Activated T-helper 2 cell treated with anti-CD3 and anti-CD28 coated beads, Interferon-gamma antibody, Interleukin-2, Interleukin-4, amounts not matched to agents 10 μg/mL and 5 μg/mL and 100 μg/mL, durations not matched to agents 14 hours and 24 hours and 36 hours (primary cell): Measurements from ENCODE around the gene AIM2. TPM values are rescaled to one million over a fixed set of nuclear protein-coding genes. Genes with fewer than 3 reads are reported as not detected.
"Not testable (repeated sequence)": the region's sequence is repeated elsewhere in the genome, so short reads cannot be mapped to it uniquely, and the experiment has no call there.

Experiments
- DNase-seq: peaks from one replicate; pipeline ENCODE4 v3.0.0; 2021; ENCODE audit warnings: low spot score
- H3K27ac Mint-ChIP-seq: one replicate; pipeline ENCODE4 v1.8.0; 2021; ENCODE audit warnings: mixed read lengths
- H3K27me3 Mint-ChIP-seq: one replicate; pipeline ENCODE4 v1.8.0; 2021; ENCODE audit warnings: low read depth, mixed read lengths
- H3K36me3 Mint-ChIP-seq: one replicate; pipeline ENCODE4 v1.8.0; 2021; ENCODE audit warnings: low read depth, mixed read lengths
- H3K4me1 Mint-ChIP-seq: one replicate; pipeline ENCODE4 v1.8.0; 2021; ENCODE audit warnings: low read depth, mixed read lengths
- H3K4me3 Mint-ChIP-seq: one replicate; pipeline ENCODE4 v1.8.0; 2021; ENCODE audit warnings: low read depth, mild to moderate bottlenecking, moderate library complexity, mixed read lengths
- H3K9me3 Mint-ChIP-seq: one replicate; pipeline ENCODE4 v1.8.0; 2021; ENCODE audit warnings: mixed read lengths
- intact Hi-C: fragments of 100-400 bp; cut with micrococcal nuclease; formaldehyde crosslinking; loops from one replicate; pipeline ENCODE4 v1.15.1; 2023
- total RNA-seq: library from RNA; stranded (reverse); gene quantifications from 2 replicates; pipeline ENCODE4 v1.2.3, GENCODE V29; 2022

Gene AIM2
- total RNA-seq, 1 donor from 2014 or later = 109 TPM

- Mint-ChIP-seq H3K4me1 (peaks cover 44% of the 10 kb centered on the region), H3K9me3 (no peaks in the 10 kb centered on the region), H3K27ac (peak overlapping the region; percentile 65), H3K27me3 (no peaks in the 10 kb centered on the region), H3K4me3 (no peak overlapping the region), H3K36me3 (peaks cover 98% of the 10 kb centered on the region)
- intact Hi-C loops = no loop called here
- DNase-seq = no peak
Observed at GRCh38 chr1:159030311-159030710, 46.3 kb downstream of the AIM2 start.

GRCh38 chr1:159026841-159027240 is 49.7 kb downstream of the AIM2 start:
- Mint-ChIP-seq H3K4me1 (peaks cover 60% of the 10 kb centered on the region), H3K4me3 (peak overlapping the region; percentile 51), H3K36me3 (peaks cover 96% of the 10 kb centered on the region), H3K27ac (peak overlapping the region; percentile 69)
- intact Hi-C loops, DNase-seq, H3K9me3 Mint-ChIP-seq, H3K27me3 Mint-ChIP-seq: not testable (repeated sequence)

GRCh38 chr1:159025043-159025442 is 51.5 kb downstream of the AIM2 start:
- H3K4me1 Mint-ChIP-seq = peaks cover 65% of the 10 kb centered on the region
- no peak overlapping the region for H3K4me3 Mint-ChIP-seq
- peaks cover 96% of the 10 kb centered on the region for H3K36me3 Mint-ChIP-seq
- no peak overlapping the region for H3K27ac Mint-ChIP-seq
- H3K27me3 Mint-ChIP-seq = no peaks in the 10 kb centered on the region
- no peaks in the 10 kb centered on the region for H3K9me3 Mint-ChIP-seq
- no peak for DNase-seq
- intact Hi-C loops = no loop called here

- Mint-ChIP-seq H3K9me3 (no peaks in the 10 kb centered on the region), H3K27ac (peak overlapping the region; percentile 17), H3K27me3 (no peaks in the 10 kb centered on the region), H3K4me1 (peaks cover 70% of the 10 kb centered on the region), H3K4me3 (no peak overlapping the region), H3K36me3 (peaks cover 96% of the 10 kb centered on the region)
- DNase-seq = no peak
- intact Hi-C loops = no loop called here
Observed at GRCh38 chr1:159023723-159024122, 52.8 kb downstream of the AIM2 start.

- intact Hi-C loops = no loop called here
- peak overlapping the region; percentile 98 for H3K27ac Mint-ChIP-seq
- peak overlapping the region; percentile 91 for H3K4me3 Mint-ChIP-seq
- no peaks in the 10 kb centered on the region for H3K27me3 Mint-ChIP-seq
- peaks cover 88% of the 10 kb centered on the region for H3K36me3 Mint-ChIP-seq
- H3K9me3 Mint-ChIP-seq = no peaks in the 10 kb centered on the region
- H3K4me1 Mint-ChIP-seq = peaks cover 60% of the 10 kb centered on the region
- DNase-seq = peak; percentile 68
Observed at GRCh38 chr1:159015440-159015909, 61.1 kb downstream of the AIM2 start.

- Mint-ChIP-seq H3K4me1 (peaks cover 59% of the 10 kb centered on the region), H3K36me3 (peaks cover 88% of the 10 kb centered on the region), H3K4me3 (peak overlapping the region; percentile 88), H3K27ac (peak overlapping the region; percentile 97), H3K27me3 (no peaks in the 10 kb centered on the region), H3K9me3 (no peaks in the 10 kb centered on the region)
- no peak for DNase-seq
- intact Hi-C loops = loop anchor here (5.0 kb wide), 2 partner anchors 907 to 1247 kb away; partner anchors contain the start of gene DCAF8
Observed at GRCh38 chr1:159014851-159015250, 61.7 kb downstream of the AIM2 start.

- Mint-ChIP-seq H3K9me3 (no peaks in the 10 kb centered on the region), H3K27ac (peak overlapping the region; percentile 97), H3K36me3 (peaks cover 84% of the 10 kb centered on the region), H3K4me3 (peak overlapping the region; percentile 88), H3K4me1 (peaks cover 58% of the 10 kb centered on the region), H3K27me3 (no peaks in the 10 kb centered on the region)
- intact Hi-C loops = loop anchor here (5.0 kb wide), 2 partner anchors 908 to 1248 kb away; partner anchors contain the start of gene DCAF8
- no peak for DNase-seq
Observed at GRCh38 chr1:159014003-159014571, 62.5 kb downstream of the AIM2 start.

- peaks cover 60% of the 10 kb centered on the region for H3K4me1 Mint-ChIP-seq
- H3K9me3 Mint-ChIP-seq = no peaks in the 10 kb centered on the region
- peak overlapping the region; percentile 88 for H3K4me3 Mint-ChIP-seq
- intact Hi-C loops = loop anchor here (1.0 to 5.0 kb wide), 3 partner anchors 34 to 1250 kb away; partner anchors contain the start of gene DCAF8
- H3K36me3 Mint-ChIP-seq = peaks cover 81% of the 10 kb centered on the region
- peak; percentile 66 for DNase-seq
- H3K27me3 Mint-ChIP-seq = no peaks in the 10 kb centered on the region
- H3K27ac Mint-ChIP-seq = peak overlapping the region; percentile 97
Observed at GRCh38 chr1:159012495-159012894, 64.1 kb downstream of the AIM2 start.

Other genes starting within 250 kb of the AIM2 start
- gene MNDA, start 245.4 kb downstream of the AIM2 start, total RNA-seq = not detected in 2 replicates
- 7.4 and 10.0 TPM in 2 replicates for gene PYHIN1, start 145.2 kb downstream of the AIM2 start, total RNA-seq
- gene IFI16, start 66.9 kb downstream of the AIM2 start, total RNA-seq = 108 and 113 TPM in 2 replicates
- gene CADM3, start 94.8 kb upstream of the AIM2 start, total RNA-seq = not detected in 2 replicates
- gene ACKR1, start 128.1 kb upstream of the AIM2 start, total RNA-seq = not detected in 2 replicates
- not detected in 2 replicates for gene FCER1A, start 225.6 kb upstream of the AIM2 start, total RNA-seq